Germinal center (tissue), 1 donor: ENCODE results near the gene USP53.
"Not testable (repeated sequence)": the region's sequence is repeated elsewhere in the genome, so short reads cannot be mapped to it uniquely, and the experiment has no call there.

Source experiments
- DNase-seq: peaks from one replicate; pipeline ENCODE4 v3.0.0; 2012; ENCODE audit warnings: mixed read lengths, low spot score

USP53 gene

DNA sequence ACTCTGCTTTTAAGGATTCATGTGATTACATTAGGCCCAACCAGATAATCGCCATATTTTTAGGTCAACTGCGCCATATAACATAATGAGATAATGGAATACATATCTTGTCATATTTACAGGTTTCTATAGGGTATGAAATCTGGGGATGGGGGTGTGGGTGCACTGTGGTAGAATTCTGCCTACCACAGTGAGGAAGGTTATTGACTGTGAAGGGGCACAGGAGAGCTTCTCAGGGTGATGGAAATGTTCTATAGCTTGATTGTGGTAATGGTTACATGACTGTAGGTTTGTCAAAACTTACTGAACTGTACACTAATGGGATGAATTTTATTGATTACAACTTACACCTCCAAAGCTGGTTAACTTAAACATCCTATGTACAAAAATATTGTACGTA is 15.9 kb downstream of the USP53 start:
- no peak for DNase-seq

DNA sequence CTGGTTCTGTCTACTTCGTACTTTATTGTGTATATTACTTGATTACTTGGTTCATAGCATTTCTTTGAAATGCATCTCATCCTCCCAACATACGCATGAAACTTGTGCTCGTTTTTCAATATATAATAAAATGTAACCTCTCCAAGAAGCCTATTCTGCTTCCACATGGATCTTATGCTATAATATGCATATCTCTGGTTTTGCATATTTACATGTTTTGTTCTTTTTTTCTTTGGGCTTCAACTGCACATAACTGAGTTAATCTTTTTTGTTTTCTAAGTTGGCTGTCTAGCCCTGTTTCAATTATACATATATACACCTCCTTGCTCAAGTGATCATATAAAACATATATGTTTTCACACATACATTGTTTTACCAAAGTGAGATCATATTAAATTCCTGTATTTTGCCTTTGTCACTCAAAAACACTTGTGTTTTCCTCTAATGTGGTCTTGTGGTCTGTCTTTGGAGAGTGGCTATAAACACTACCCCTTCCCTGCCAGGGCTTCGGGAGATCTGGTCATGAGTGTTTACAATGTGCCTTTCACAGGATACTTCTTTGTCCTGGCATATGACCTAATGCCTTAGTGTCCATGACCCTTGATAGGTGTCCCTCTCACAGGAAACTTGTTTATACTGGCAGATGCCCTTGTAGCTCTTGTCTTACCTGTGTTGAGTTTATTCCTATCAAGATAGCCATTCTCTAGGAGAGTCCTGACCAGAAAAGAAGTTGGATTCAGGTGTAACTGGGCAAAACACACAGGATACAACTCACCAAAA is 17.6 kb downstream of the USP53 start:
- DNase-seq, result no peak

DNA sequence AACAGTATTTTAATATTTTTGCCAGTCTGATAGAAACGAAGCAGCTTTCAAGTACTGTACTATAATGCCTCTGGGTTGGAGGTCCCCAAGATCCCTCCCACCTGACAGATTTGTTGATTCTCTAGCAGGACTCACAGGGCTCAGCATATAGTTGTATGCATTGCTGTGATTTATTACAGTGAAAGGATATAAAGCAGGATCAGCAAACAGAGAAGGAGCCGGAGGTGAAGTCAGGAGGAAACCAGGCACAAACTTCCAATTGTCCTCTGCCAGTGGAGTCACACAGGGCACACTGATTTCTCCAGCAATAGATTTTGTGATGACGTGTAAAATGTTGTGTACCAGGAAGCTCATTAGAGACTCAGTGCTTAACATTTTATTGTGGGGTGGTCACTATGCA is 19.0 kb downstream of the USP53 start:
- no peak for DNase-seq

DNA sequence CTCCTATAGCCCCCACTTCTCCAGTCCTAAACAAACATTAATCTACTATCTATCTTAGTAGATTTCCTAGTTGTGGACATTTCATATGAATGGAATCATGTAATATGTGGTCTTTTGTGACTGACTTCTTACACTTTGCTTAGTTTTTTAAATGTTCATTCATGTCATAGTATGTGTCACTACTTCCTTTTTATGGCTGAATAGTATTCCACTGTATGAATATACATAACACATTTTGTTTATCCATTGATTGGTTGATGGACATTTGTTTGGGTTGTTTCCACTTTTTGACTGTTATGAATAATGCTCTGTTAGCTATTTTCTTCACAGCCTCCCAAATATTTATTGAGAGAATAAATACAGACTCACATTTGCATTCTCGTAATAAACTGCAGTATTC is 19.8 kb downstream of the USP53 start:
- no peak for DNase-seq

DNA sequence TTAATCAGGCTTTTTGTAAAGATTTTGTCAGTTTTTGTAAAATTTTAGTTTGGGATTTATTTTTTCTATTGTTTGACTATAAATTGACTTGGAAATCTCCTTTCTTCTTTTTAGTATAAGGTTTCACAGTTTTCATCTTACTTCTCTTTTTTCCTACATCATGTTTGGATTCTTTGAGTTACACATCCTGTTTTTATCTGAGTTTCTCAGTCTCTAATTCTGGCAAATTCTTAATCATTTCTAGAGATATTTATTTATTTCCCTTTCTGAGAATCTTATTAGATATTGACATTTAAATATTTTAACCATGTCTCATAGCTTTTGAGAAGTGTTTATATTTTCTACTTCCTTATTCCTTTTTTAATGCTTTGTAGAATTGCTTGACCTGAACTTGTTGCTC is 20.7 kb downstream of the USP53 start:
- DNase-seq, result no peak

DNA sequence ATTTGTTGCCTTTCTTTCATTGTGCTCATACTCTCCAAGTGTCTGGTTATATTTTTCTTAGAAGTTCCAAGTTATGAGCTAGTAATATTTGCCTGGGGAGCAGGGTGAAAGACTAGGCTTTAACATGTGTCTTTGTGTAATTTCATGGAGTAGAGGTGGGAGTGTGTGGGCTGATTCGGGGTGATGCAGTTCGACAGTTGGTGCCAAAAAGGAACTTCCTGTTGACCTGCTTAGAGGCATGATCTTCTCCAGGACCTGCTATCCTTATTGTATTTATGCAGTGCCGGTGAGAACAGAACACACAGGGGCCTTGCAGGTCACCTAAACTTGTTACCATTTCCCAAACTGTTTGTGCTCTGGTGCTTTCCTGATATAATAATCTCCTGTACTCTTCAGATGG is 21.2 kb downstream of the USP53 start:
- DNase-seq, result no peak

DNA sequence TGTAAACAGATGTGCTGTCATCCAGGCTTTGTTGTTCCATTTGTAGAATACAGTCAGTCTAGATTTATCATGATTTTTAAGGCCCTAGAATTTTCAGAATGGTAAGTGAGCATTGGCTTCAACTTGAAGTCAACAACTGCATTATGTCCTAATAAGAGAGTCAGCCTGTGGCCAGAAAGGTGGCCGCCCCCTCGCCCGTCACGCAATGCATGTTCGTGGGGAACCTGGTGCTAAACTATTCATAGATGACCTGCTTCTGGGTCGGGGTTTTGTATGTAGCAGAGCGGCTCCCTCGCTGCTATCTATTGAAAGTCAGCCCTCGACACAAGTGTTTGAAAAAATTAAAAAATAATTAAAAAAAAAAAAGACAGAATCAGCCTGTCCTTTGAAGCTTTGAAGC is 24.7 kb downstream of the USP53 start:
- no peak for DNase-seq

DNA sequence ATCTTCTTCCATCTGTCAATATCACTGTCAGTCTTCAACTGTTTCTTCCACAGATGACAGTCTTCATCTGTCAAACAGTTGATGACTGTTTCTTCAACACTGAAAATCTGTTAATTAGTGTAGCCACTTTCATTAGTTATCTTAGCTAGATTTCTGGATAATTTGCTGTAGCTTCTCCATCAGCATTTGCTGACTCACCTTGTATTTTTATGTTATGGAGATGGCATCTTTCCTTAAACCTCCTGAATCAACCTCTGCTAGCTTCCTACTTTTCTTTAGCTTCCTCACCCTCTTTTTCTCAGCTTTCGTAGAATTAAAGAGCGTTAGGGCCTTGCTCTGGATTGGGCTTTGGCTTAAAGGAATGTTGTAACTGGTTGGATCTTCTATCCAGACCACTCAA is 25.1 kb downstream of the USP53 start:
- no peak for DNase-seq

DNA sequence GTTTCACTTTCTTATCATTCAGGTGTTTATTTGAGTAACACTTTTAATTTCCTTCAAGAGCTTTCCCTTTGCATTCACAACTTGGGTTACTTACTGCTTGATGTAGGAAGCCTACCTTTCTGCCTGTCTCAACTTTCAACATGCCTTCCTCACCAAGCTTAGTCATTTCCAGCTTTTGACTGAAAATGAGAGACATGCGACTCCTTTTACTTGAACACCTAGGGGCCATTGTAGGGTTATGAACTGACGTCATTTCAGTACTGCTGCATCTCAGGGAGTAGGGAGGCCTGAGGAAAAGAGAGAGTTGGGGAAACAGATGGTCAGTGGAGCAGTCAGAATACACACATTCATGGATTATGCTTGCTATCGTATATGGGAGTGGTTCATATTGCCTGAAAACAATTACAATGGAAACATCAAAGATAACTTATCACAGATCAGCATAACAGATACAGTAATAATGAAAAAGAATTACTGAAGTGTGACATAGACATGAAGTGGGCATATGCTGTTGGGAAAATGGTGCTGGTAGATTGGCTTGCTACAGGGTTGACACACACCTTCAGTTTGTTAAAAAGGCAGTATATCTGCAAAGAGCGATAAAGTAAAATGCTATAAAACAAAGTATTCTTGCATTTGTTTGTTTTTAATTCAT is 25.7 kb downstream of the USP53 start:
- DNase-seq, result no peak

DNA sequence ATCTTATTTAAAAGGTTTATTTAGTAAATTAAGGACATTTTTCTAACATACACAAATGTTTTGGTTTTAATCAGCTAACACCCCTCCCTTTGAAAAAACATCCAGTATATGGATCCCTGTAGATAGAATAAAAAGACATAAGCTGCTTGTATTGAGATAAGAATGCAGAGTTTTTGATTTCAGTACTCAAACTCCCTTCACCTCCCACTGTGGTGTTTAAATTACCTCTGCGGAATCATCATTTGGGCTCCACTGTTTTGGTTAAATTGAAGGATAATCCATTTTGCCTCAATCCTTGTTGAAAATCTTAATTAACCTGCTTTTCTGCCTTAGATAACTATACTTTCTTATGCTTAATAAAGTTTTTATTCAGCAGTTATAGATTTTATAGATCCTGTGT is 27.6 kb downstream of the USP53 start:
- no peak for DNase-seq

DNA sequence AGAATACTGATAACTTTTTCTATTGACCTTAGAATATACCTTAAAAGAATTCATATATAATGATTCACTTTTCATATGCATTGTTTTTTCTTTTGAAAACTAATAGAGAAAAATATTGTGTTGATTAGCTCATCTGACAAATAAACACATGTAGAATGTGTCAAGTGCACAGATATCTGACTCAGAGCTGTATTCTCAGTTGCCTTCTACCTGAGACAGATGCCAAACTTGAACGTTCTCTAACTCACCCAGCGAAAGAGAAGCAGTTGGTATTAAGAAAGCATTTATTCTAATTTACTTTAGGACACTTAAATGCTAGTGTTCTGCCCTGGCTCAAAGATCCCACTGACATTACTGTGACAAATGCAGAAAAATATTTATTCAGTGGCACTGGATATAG is 28.1 kb downstream of the USP53 start:
- no peak for DNase-seq

DNA sequence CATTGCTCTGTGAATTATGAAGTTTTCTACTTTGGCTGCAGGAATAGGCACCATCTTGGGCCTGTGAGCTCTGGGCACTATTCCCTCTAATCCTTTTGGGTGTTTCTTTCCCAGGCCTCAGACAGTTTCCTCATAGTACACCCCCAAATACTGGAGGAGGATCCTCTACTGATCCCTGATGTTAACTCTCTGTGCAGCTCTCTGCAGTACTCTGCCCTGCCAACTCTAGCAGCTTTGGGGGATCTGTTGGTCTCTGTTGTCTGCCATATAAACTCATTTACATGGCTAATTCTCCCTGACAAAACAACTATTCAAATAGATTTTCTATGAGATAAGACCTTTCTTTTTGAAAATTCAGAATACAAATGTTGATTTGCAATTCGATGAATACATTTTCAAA is 29.9 kb downstream of the USP53 start:
- DNase-seq, result no peak

DNA sequence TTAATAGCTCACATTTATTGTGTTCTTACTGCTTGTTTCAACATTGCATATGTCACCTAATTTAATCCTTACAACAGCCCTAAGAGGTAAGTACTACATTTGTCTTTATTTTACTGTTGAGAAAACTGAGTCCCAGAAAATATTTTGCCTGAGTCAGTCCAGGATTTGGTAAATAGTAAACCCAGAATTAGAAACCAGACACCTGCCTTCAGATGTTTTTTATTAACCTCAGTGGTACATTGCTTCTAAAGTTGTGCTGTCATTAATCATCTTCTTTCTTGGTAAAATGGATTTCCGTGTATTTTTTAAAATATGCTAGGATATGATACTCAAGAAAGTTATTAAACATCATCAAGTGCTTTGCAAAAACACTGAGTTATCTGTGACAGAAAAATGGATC is 31.4 kb downstream of the USP53 start:
- DNase-seq, result no peak

DNA sequence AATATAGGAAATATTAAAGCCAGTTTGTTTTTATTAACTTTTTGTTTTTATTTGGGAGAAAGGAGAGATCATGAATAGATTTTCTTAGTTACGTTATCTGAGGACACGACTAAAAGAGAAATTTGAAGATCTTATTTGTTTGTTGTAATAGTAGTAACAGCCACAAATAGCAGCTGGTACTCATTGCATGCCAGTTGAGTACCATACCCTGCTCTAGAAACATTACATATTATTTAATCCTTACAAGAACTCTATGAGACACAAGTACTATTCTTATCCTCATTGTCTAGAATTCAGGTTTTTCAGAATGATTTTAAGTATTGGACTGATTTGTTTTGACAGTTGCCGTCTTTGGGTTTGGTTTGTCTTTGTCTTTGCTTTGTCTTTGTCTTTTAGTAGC is 31.8 kb downstream of the USP53 start:
- DNase-seq, result no peak

DNA sequence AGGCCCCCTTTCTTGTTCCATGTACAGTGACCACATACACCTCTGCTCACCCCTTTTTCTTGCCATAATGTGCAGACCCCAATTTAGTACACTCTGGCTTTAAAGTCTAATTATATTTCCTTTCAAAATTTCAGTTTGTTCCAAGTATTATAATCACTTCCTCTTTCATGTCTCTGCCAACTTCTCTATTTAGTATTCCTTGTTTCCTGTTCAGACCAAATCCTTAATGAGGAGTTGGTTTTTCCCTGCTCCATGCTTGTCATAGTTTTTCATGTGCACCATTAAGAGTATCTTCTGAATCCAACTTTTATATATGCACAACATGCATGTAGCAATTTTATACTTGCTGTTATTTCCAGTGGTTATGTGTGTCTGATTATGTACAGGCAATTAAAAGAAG is 32.3 kb downstream of the USP53 start:
- DNase-seq, result no peak

DNA sequence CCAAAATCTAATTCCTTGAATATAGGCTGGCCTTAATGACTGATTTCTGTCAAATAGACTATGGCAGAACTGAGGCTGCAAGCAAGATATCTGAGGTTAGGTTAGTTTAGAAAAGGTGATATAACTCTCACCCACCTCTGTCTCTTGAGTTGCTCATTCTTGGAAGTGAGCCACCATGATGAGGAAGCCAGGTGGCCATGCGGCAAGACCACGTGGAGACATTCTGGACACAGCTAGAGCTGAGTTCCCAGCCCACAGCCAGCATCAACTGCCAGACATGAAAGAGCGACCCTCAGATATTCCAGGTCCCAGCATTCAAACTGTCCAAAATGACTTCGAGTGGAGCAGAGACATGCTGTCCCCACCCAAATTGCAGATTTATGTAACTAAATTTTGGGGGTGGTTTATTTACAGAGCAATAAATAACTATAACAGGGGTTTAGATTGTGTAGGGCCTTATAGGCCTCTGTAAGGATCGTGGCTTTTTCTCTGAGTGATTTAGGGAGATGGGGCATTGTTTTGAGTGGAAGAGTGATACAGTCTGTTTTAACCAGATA is 33.7 kb downstream of the USP53 start:
- DNase-seq, result no peak

DNA sequence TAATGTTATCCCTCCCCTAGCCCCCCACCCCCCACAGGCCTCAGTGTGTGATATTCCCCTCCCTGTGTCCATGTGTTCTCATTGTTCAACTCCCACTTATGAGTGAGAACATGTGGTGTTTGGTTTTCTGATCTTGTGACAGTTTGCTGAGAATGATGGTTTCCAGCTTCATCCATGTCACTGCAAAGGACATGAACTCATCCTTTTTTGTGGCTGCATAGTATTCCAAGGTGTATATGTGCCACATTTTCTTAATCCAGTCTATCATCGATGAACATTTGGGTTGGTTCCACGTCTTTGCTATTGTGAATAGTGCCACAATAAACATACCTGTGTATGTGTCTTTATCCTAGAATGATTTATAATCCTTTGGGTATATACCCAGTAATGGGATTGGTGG is 38.5 kb downstream of the USP53 start:
- DNase-seq, result not testable (repeated sequence)

DNA sequence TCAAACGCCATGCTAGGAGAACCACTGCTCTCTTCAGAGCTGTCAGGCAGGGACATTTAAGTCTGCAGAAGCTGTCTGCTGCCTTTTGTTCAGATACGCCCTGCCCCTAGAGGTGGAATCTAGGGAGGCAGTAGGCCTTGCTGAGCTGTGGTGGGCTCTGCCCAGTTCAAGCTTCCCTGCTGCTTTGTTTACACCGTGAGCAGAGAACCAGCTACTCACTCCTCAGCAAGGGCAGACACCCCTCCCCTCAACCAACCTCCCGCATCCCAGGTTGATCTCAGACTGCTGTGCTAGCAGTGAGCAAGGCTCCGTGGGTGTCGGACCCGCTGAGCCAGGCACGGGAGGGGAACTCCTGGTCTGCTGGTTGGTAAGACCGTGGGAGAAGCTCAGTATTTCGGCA is 42.7 kb downstream of the USP53 start:
- not testable (repeated sequence) for DNase-seq

DNA sequence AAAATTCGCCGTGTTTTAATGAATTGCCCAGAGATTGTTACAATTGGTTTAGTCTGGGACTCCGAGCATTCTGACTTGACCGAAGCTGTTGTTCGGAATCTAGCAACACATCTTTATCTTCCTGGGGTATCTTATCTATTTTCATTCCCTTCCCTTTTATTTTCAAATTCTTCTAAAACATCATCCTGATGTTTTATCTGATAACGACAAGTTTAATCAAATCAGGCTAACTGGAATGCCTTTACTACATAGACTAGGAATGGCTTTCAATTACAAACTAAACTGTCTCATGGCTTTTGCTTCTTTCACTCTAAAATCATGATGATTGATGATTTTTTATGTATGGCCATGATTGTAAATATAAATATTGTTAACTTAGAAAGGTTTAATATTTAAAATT is 48.0 kb downstream of the USP53 start:
- no peak for DNase-seq

DNA sequence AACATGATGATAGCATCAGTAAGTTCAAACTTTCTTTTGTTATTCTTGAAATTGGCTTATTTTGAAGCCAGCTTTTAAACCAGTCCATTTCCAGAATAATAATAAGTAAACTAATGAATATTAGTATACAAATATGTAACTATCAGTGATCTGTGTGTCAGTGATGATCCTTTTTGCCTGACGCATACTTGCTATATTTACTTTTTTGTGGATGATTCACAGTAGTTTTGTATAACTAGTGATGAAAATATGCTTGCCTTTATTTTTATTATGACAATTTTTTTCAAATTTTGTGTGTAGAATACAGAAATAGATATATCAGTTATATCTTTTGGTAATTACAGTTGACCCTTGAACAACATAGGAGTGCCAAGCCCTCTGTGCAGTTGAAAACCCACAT is 49.5 kb downstream of the USP53 start:
- DNase-seq, result no peak

DNA sequence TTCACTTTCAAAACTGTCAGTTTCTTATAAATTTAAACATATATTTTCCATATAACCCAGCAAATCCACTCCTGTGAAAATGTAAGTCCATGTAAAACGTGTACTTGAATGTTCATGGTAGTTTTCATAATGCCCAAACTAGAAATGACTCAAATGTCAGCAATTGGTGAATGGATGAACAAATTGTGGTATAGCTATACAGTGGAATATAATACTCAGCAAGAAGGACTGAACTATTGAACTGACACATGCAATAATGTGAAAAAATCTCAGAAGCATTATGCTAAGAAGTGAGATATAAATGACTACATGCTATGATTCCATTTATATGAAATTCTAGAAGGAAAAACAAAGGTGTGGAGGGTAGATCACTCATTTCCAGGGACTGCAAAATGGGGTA is 52.2 kb downstream of the USP53 start:
- DNase-seq, result no peak

DNA sequence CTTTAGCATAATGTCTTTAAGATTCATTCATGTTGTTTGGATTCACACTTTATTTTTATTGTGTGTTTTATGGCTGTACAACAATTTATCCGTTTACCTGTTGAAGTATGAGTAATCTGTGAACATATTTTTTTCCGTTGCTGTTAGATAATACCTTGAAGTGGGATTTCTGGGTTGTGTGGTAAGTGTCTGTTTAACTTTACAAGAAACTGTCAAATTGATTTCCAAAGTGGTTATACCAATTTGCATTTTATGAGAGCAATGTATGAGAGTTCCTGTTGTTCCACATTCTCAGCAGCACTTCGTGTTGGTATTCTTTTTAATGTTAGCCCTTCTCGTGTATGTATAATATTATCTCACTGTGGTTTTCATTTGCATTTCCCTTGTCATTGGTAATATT is 53.6 kb downstream of the USP53 start:
- no peak for DNase-seq

DNA sequence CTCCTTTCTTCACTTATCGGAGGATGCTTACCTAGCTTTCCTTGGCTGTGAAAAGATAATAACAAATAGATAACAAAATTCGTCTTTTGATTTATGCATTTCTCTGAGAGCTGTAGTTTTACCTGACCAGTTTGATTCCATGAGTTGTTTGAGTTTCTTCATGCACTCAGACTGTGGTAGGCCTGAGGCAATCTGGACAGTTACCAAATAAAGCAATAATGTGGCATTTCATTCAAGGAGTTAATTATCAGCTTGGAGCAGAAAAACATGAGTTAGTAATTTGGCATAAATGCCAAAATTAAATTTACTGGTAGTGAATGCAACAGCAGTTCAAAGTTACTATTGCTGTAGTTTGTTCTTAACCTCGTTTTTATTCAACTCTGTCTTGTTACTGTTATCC is 56.0 kb downstream of the USP53 start:
- no peak for DNase-seq
